PC-3 (cell line): ENCODE measurements around the gene PLEKHA5. TPM values are rescaled to one million over a fixed set of nuclear protein-coding genes. Genes with fewer than 3 reads are reported as not detected.

Experiments
- ATAC-seq: fragments of 200-7000 bp; cut with Tn5 transposase; 2 replicates; pipeline ENCODE4 v1.9.1; 2020; ENCODE audit warnings: mild to moderate bottlenecking, moderate library complexity
- BruUV-seq: library from RNA; stranded (reverse); fragments of 400-500 nt; replicated peaks from 2 replicates; lab custom pipeline; 2021; lab: Mats Ljungman, UMichigan
- CTCF ChIA-PET: fragments of 300-600 bp; sonication (Branson Sonifier 250); formaldehyde crosslinking; loops from one replicate; lab custom pipeline; 2022; ENCODE audit warnings: antibody characterized with exemption; lab: Charles Lee
- POLR2A ChIA-PET: fragments of 300-600 bp; sonication (Branson Sonifier 250); formaldehyde crosslinking; loops from one replicate; lab custom pipeline; 2022; ENCODE audit warnings: antibody characterized with exemption; ENCODE audit not compliant: unreplicated experiment; lab: Charles Lee
- DNase-seq: peaks from one replicate; pipeline ENCODE4 v3.0.0-alpha.2; 2015
- H2AFZ ChIP-seq: fragments of 300-600 bp; sonication (generic); 2 replicates; pipeline ENCODE4 v1.6.0; 2016; ENCODE audit warnings: antibody characterized with exemption, low read length
- H3F3A ChIP-seq: fragments of 300-600 bp; sonication (generic); one replicate; pipeline ENCODE4 v1.6.0; 2017; ENCODE audit warnings: antibody characterized with exemption, low read length, control low read depth, mild to moderate bottlenecking; ENCODE audit not compliant: unreplicated experiment
- H3K27ac ChIP-seq: fragments of 300-600 bp; sonication (generic); 2 replicates; pipeline ENCODE4 v1.5.1; 2016; ENCODE audit warnings: mild to moderate bottlenecking, low read length
- H3K27me3 ChIP-seq: fragments of 300-600 bp; sonication (generic); 2 replicates; pipeline ENCODE4 v1.6.1; 2016; ENCODE audit warnings: low read length, mixed read lengths
- H3K36me3 ChIP-seq: fragments of 300-600 bp; sonication (generic); 2 replicates; pipeline ENCODE4 v1.6.1; 2016; ENCODE audit warnings: low read depth, mixed run types, low read length, mixed read lengths
- H3K4me1 ChIP-seq: fragments of 300-600 bp; sonication (generic); 2 replicates; pipeline ENCODE4 v1.5.1; 2016; ENCODE audit warnings: low read length; ENCODE audit not compliant: insufficient read depth
- H3K4me2 ChIP-seq: fragments of 300-600 bp; sonication (generic); 2 replicates; pipeline ENCODE4 v1.6.0; 2016; ENCODE audit warnings: low read length
- H3K4me3 ChIP-seq: fragments of 300-600 bp; sonication (generic); 2 replicates; pipeline ENCODE4 v1.5.1; 2016; ENCODE audit warnings: mild to moderate bottlenecking, low read length, mixed read lengths
- H3K79me2 ChIP-seq: fragments of 300-600 bp; sonication (generic); 2 replicates; pipeline ENCODE4 v1.6.1; 2017; ENCODE audit warnings: low read length, mixed read lengths
- H3K9ac ChIP-seq: fragments of 300-600 bp; sonication (generic); 2 replicates; pipeline ENCODE4 v1.6.0; 2016; ENCODE audit warnings: mild to moderate bottlenecking, low read length
- H3K9me2 ChIP-seq: fragments of 300-600 bp; sonication (generic); replicated peaks from 2 replicates; pipeline ENCODE4 v1.6.1; 2016; ENCODE audit warnings: mixed run types, low read length, mixed read lengths
- H3K9me3 ChIP-seq: fragments of 300-600 bp; sonication (generic); 2 replicates; pipeline ENCODE4 v1.6.1; 2016; ENCODE audit warnings: low read length, mixed read lengths
- H4K20me1 ChIP-seq: fragments of 300-600 bp; sonication (generic); 2 replicates; pipeline ENCODE4 v1.6.1; 2016; ENCODE audit warnings: low read length, mixed read lengths
- CTCF ChIP-seq: fragments of 300-600 bp; sonication (generic); conservative IDR thresholded peaks from 2 replicates; pipeline ENCODE4 v1.5.1; 2017; ENCODE audit warnings: antibody characterized with exemption, low read depth, mild to moderate bottlenecking, low read length
- EZH2 ChIP-seq: fragments of 300-600 bp; sonication (generic); IDR thresholded peaks from one replicate; pipeline ENCODE4 v1.6.1; 2017; ENCODE audit warnings: antibody characterized with exemption, mild to moderate bottlenecking, low read length; ENCODE audit not compliant: unreplicated experiment
- EZH2phosphoT487 ChIP-seq: fragments of 300-600 bp; sonication (generic); IDR thresholded peaks from 2 replicates; pipeline ENCODE4 v1.6.1; 2018; ENCODE audit warnings: mild to moderate bottlenecking, antibody characterized with exemption, low read length, borderline replicate concordance
- intact Hi-C: fragments of 100-400 bp; cut with micrococcal nuclease; formaldehyde crosslinking; loops from 2 replicates; pipeline ENCODE4 v1.9.0; 2023
- total RNA-seq: library from RNA; depleted of rRNA; stranded (reverse); fragments of >200 nt; gene quantifications from 2 replicates; pipeline ENCODE4 v1.2.3, GENCODE V29; 2014

PLEKHA5 gene
- total RNA-seq, 1 experiment from 2014 or later: 16.7 TPM

GRCh38 chr12:19251481-19252132 lies 122.1 kb downstream of the PLEKHA5 start:
- Histone ChIP-seq H3K4me1 (no peaks in the 10 kb centered on the region), H3K27ac (no peak overlapping the region), H3K9me3 (no peaks in the 10 kb centered on the region), H3K4me3 (no peak overlapping the region), H2AFZ (no peak overlapping the region), H3K27me3 (no peaks in the 10 kb centered on the region), H3K9ac (no peak overlapping the region), H3K4me2 (no peak overlapping the region), H3K9me2 (no peaks in the 10 kb centered on the region), H3K79me2 (no peaks in the 10 kb centered on the region), H4K20me1 (no peaks in the 10 kb centered on the region), H3K36me3 (no peaks in the 10 kb centered on the region), H3F3A (no peaks in the 10 kb centered on the region)
- DNase-seq: no peak
- no TSS peak for BruUV-seq
- TF ChIP-seq EZH2 (no peak), EZH2phosphoT487 (no peak), CTCF (no peak)
- intact Hi-C loops: no loop called here
- ChIA-PET POLR2A (no interaction called here), CTCF (no interaction called here)
- no peak for ATAC-seq

GRCh38 chr12:19260135-19260534 lies 130.6 kb downstream of the PLEKHA5 start:
- ATAC-seq (no peak), DNase-seq (no peak)
- no peaks in the 10 kb centered on the region for H3K9me2 ChIP-seq
- no peaks in the 10 kb centered on the region for H3F3A ChIP-seq
- intact Hi-C loops: no loop called here
- no peak overlapping the region for H2AFZ ChIP-seq
- CTCF ChIA-PET: no interaction called here
- no peak overlapping the region for H3K27ac ChIP-seq
- no peaks in the 10 kb centered on the region for H3K4me1 ChIP-seq
- no peaks in the 10 kb centered on the region for H4K20me1 ChIP-seq
- H3K9me3 ChIP-seq: no peaks in the 10 kb centered on the region
- H3K4me3 ChIP-seq: no peak overlapping the region
- no peaks in the 10 kb centered on the region for H3K36me3 ChIP-seq
- H3K9ac ChIP-seq: no peak overlapping the region
- no TSS peak for BruUV-seq
- POLR2A ChIA-PET: interaction anchor here (0.7 kb wide), 1 partner anchor 13 kb away, joined by 7 read pairs; no protein-coding TSS in a partner anchor
- no peaks in the 10 kb centered on the region for H3K27me3 ChIP-seq
- TF ChIP-seq CTCF: no peak
- TF ChIP-seq EZH2phosphoT487: no peak
- no peak for TF ChIP-seq EZH2
- no peak overlapping the region for H3K4me2 ChIP-seq
- no peaks in the 10 kb centered on the region for H3K79me2 ChIP-seq

- ChIA-PET POLR2A (no interaction called here), CTCF (no interaction called here)
- Histone ChIP-seq H2AFZ (no peak overlapping the region), H3K79me2 (no peaks in the 10 kb centered on the region), H3K4me1 (no peaks in the 10 kb centered on the region), H3K36me3 (no peaks in the 10 kb centered on the region), H3K9ac (no peak overlapping the region), H4K20me1 (no peaks in the 10 kb centered on the region), H3K9me2 (no peaks in the 10 kb centered on the region), H3K9me3 (no peaks in the 10 kb centered on the region), H3K27me3 (no peaks in the 10 kb centered on the region), H3K4me2 (no peak overlapping the region), H3K4me3 (no peak overlapping the region), H3F3A (no peaks in the 10 kb centered on the region), H3K27ac (no peak overlapping the region)
- DNase-seq (no peak), ATAC-seq (no peak)
- TF ChIP-seq CTCF (no peak), EZH2 (no peak), EZH2phosphoT487 (no peak)
- intact Hi-C loops: no loop called here
- no TSS peak for BruUV-seq
Observed at GRCh38 chr12:19261773-19262172, 132.2 kb downstream of the PLEKHA5 start.
